GM19395 (cell line): Measurements from ENCODE around the gene COL23A1.

Experiments used
- ATAC-seq: cut with Tn5 transposase; IDR thresholded peaks from one replicate; pipeline ENCODE4 v1.9.1; 2021; ENCODE audit warnings: mild to moderate bottlenecking, moderate library complexity; ENCODE audit not compliant: unreplicated experiment

Gene COL23A1

DNA sequence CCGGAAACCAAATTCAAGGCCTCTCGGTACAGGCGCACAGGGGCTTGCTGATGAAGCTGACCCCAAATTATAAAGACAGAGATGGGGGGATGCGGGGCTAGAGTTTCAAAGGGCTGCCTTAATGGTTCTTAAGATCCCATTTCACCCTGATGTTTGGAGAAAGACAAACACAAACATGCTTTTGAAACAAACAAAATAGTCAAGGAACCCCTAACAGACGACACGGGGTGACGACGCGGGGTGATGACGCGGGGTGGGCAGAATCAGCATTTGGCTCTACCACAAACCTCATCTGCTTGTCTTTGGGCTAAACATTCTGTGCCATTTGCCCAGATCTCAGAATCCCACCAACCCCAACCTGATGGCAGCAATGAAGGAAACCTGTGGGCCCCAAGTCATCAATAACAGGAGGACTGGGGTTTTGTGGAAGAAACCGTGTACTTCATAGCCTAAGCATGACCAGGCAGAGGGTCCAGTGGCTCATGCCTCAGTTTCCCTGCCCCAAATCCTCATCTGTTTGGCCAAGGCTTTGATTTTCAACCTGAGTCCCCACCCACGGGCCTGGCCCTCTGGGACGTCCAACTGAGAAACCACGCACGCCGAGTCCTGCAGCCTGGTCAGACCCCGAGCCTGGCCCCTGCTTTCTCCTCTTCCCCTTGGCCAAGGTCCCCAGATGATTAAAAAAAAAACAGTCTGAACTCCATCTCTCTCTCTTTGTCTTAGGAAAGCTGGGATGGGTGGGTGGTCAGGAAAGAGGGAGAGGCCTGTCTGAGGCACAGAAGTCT, 148.5 kb downstream of the COL23A1 start:
- no peak for ATAC-seq

- ATAC-seq = no peak
Measured at GRCh38 chr5:178440181-178440580, 150.0 kb downstream of the COL23A1 start.

- ATAC-seq = no peak
Measured at GRCh38 chr5:178439493-178440180, 150.6 kb downstream of the COL23A1 start.

- no peak for ATAC-seq
Measured at GRCh38 chr5:178438796-178439195, 151.4 kb downstream of the COL23A1 start.

GRCh38 chr5:178437386-178438075, 152.7 kb downstream of the COL23A1 start:
- ATAC-seq = no peak

GRCh38 chr5:178436326-178436940, 153.8 kb downstream of the COL23A1 start:
- no peak for ATAC-seq

GRCh38 chr5:178435321-178436238, 154.6 kb downstream of the COL23A1 start:
- no peak for ATAC-seq

GRCh38 chr5:178434851-178435250, 155.3 kb downstream of the COL23A1 start:
- ATAC-seq = no peak

GRCh38 chr5:178434016-178434761, 156.0 kb downstream of the COL23A1 start:
- no peak for ATAC-seq

- no peak for ATAC-seq
Measured at GRCh38 chr5:178433273-178433775, 156.9 kb downstream of the COL23A1 start.

DNA sequence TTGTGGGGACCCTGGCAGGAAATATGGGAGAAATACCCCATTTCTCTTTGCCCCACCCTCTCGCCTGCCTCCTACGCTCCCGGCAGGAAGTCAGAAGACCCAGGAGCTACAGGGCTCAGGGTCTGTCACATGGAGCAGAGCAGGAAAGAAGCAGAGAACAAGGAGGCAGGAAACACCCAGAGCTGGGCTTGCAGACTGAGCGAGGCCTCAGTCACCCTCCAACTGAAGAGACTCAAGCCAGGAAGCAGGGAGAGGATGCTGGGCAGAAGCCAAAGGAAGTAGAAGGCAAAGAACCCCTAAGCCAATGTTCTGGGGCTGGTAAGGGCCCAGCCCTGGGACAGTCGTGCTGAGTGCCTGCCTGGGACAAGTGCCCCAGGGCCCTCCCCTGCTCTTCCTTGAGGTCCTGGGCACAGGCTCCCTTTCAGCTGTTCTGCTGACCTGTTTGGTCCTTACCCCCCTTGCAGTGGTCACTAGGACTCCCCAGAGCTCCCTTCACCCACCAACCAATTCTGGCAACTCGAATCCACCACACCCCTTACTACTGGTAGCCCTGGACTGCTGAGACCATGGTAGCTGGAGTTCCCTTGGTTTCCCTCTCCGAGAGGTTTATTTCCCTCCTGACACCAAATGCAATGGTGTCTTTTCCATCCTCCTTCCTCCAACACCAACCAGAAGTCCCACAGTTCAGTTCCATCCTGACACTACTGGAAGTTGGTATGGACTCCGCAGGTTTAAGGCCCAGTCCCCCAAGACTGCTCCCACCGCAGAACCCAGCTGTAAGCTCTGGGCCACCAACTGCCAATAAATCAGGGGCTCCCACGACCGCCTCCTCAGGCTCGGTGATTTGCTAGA, 157.5 kb downstream of the COL23A1 start:
- no peak for ATAC-seq

DNA sequence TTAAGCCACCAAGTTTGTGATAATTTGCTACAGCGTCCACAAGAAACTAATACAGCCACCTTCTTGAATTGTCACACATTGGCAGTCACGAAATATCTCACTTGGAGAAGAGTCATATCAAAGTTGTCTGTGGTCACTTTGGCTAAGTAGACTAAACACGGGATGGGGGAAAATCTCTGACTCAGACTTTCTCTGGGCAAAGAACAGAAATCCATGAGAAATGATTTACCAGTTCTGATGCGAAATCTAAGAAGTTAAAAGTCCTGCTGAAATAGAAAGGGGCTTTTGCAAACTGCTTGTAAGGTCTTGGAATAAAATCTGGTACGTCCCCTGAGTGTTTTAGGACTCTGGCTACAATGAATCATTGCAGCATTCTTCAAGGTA, 158.4 kb downstream of the COL23A1 start:
- ATAC-seq = no peak

- ATAC-seq = no peak
Measured at GRCh38 chr5:178431063-178431781, 159.0 kb downstream of the COL23A1 start.

DNA sequence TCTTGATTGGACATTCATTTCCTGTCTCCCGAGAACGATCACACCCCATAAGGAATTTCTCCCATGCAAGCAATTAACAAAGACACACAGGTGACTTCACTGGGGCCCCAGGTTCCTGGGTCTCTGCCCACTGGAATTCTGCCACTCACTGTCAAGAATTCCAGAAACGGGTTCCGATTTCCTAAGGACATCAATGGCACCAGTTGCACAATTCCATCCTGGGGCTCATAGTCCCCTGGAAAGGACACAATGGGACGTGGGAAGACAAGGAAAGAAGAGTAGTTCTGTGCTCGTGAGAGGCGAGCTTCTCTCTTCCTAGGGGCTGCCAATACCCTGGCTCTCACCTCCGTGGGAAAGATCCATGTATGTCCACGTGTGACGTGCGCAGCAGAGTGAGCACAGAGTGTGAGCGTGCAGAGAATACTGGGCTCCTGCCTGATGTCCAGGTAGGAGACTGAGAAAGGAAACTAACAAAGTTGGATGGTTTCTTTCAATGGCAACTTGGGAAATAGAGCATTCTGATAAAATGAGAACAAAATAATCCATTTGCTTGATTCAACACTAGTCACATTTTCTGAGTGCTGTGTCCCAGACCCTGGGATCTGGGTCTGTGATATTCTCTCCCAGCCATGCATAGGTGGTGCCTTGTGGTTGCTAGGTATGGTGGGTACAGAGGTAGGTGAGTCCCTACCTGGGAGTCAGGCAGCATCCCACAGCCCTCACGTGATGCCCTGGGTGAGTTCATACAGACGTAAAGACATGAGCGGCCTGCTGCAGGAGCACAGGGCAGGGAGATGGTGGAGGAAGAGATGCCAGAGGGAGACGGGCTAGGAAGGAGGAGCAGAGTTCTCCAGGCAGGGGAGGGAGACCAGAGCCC, 159.8 kb downstream of the COL23A1 start:
- ATAC-seq = no peak

- ATAC-seq = no peak
Measured at GRCh38 chr5:178429491-178430185, 160.6 kb downstream of the COL23A1 start.

DNA sequence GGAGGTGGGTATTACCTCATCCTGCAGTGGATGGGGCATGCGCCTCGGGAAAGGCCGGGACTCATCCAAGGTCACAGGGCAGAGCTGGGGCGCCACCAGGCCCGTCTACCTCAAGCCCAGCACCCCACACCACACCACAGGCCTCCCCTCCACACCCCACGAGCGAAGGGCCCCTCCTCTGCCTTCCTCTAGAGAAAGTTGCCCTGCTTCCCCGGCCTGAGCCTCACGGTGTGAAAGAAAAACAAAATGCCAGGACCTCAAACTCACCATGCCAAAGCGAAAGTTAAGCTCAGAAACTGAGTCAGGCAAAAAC, 161.1 kb downstream of the COL23A1 start:
- ATAC-seq = no peak
